ENCODE data around the gene PDXP. TPM values are rescaled to one million over a fixed set of nuclear protein-coding genes. Genes with fewer than 3 reads are reported as not detected.

The PDXP gene
- total and polyA plus RNA-seq, 2 of the 4 experiments (the other 2 are of a cell fraction) = 5.4 to 24.1 TPM

- Histone ChIP-seq H3K9ac (ENCODE audit: low read depth, low read length) (peak overlapping the region; percentile 62), H3K4me1 (ENCODE audit: control insufficient read depth, insufficient read depth, low read length) (peaks cover 37% of the 10 kb centered on the region), H3K27me3 (ENCODE audit: control insufficient read depth, insufficient read depth, low read length) (no peaks in the 10 kb centered on the region), H3K36me3 (ENCODE audit: control insufficient read depth, insufficient read depth, low read length) (peaks cover 28% of the 10 kb centered on the region; the same call in 1 of the 2 replicates), H2BK5ac (ENCODE audit: low read depth, low read length, poor library complexity, severe bottlenecking) (peak overlapping the region; percentile 89), H3K4me2 (ENCODE audit: low read depth, low read length) (peak overlapping the region; percentile 30; the same call in 1 of the 2 replicates), H4K8ac (ENCODE audit: low read depth in 2 of 2, low read length in 2 of 2) (peak overlapping the region; percentile 84 to 99), H2AK9ac (replicated peaks; ENCODE audit: low read depth, low read length, poor library complexity) (peak overlapping the region; percentile 97), H2BK15ac (ENCODE audit: low read depth, low read length) (peak overlapping the region; percentile 59; the same call in 1 of the 3 replicates), H3K9me1 (ENCODE audit: insufficient read depth, low read length) (peaks cover 19% of the 10 kb centered on the region), H4K5ac (ENCODE audit: low read depth, low read length) (peak overlapping the region; percentile 91), H3K4ac (ENCODE audit: low read depth, low read length) (peak overlapping the region; percentile 96), H3K23ac (ENCODE audit: low read depth, low read length) (peak overlapping the region; percentile 47), H2BK120ac (ENCODE audit: low read depth, low read length) (peak overlapping the region; percentile 83), H3K14ac (replicated peaks; ENCODE audit: low read depth, low read length) (peak overlapping the region; percentile 79), H2AFZ (replicated peaks; ENCODE audit: low read length, poor library complexity) (peak overlapping the region; percentile 90), H4K91ac (ENCODE audit: insufficient read depth, low read depth, low read length) (peak overlapping the region; percentile 75), H2BK20ac (ENCODE audit: low read depth, low read length) (peak overlapping the region; percentile 79; the same call in 1 of the 2 replicates), H3K9me3 (ENCODE audit: control insufficient read depth, insufficient read depth, low read length) (no peaks in the 10 kb centered on the region), H4K20me1 (ENCODE audit: insufficient read depth, low read length) (no peaks in the 10 kb centered on the region), H3K56ac (ENCODE audit: extremely low read depth, insufficient read depth, low read length) (peak overlapping the region; percentile 67), H3K18ac (ENCODE audit: low read depth, low read length) (peak overlapping the region; percentile 81), H3K27ac (ENCODE audit: insufficient read depth, low read length) (peak overlapping the region; percentile 97), H3K4me3 (ENCODE audit: insufficient read depth, low read depth, low read length) (no peak overlapping the region), H3K79me1 (ENCODE audit: low read depth in 1 of 2, low read length in 2 of 2) (peaks cover 0 to 43% of the 10 kb centered on the region in 2 experiments; a peak in 2 of 4 replicates), H2AK5ac (ENCODE audit: low read depth, low read length) (peak overlapping the region; percentile 29)
- in situ Hi-C loops (cut with MboI; ENCODE audit: low sequenced_read_pairs) (no loop called here), dilution Hi-C loops (cut with HindIII; ENCODE audit: low sequenced_read_pairs, unreplicated experiment) (no loop called here), intact Hi-C loops (cut with micrococcal nuclease) (no loop called here)
- ChIA-PET POLR2A (ENCODE audit: unreplicated experiment) (interaction anchor here (1.1 kb wide), 1 partner anchor 42 kb away, joined by 3 read pairs; the partner anchor contains the start of gene LGALS1), CTCF (interaction anchor here (0.5 to 3.0 kb wide), 5 partner anchors 10 to 160 kb away, joined by 3 to 12 read pairs (median 4); no protein-coding TSS in a partner anchor)
- WGBS, 2 experiments (ENCODE audit: extremely low coverage in 2 of 2, insufficient read length in 1 of 2) = no CpG with 5 or more reads among the region's 11 CpGs
- DNase-seq (no peak), ATAC-seq (ENCODE audit: low read depth) (no peak)
- TF ChIP-seq POLR2A (IDR thresholded peaks at IDR 0.05; ENCODE audit: low read depth, low read length) (no peak), FOS (IDR thresholded peaks at IDR 0.05; ENCODE audit: low read depth, low read length) (no peak), CEBPB (IDR thresholded peaks at IDR 0.05; ENCODE audit: low read depth, low read length) (no peak), CTCF (conservative IDR thresholded peaks at IDR 0.05; ENCODE audit: low read depth, low read length) (no peak), BHLHE40 (IDR thresholded peaks at IDR 0.05; ENCODE audit: low read depth, low read length) (no peak), MAFK (IDR thresholded peaks at IDR 0.05; ENCODE audit: low read depth, low read length) (no peak), RCOR1 (IDR thresholded peaks at IDR 0.05; ENCODE audit: insufficient replicate concordance, low read length) (no peak), NFE2L2 (IDR thresholded peaks at IDR 0.05; ENCODE audit: low read depth, low read length) (no peak), MAZ (IDR thresholded peaks at IDR 0.05; ENCODE audit: borderline replicate concordance, low read depth, low read length) (no peak)
- TF ChIP-seq, protein P1, sequence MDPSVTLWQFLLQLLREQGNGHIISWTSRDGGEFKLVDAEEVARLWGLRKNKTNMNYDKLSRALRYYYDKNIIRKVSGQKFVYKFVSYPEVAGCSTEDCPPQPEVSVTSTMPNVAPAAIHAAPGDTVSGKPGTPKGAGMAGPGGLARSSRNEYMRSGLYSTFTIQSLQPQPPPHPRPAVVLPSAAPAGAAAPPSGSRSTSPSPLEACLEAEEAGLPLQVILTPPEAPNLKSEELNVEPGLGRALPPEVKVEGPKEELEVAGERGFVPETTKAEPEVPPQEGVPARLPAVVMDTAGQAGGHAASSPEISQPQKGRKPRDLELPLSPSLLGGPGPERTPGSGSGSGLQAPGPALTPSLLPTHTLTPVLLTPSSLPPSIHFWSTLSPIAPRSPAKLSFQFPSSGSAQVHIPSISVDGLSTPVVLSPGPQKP (IDR thresholded peaks at IDR 0.05; ENCODE audit: borderline replicate concordance, low read depth, low read length) = no peak
- BruUV-seq (replicated peaks) = no TSS peak
Measured at GRCh38 chr22:37633089-37633624, 25.4 kb upstream of the PDXP start.
